ENCODE data around the gene EXOC6B.

The EXOC6B gene

GRCh38 chr2:72165792-72166191 is 660.0 kb downstream of the EXOC6B start:
- no peak for TF ChIP-seq ESRRG (CRISPR knock-in tag; IDR thresholded peaks at IDR 0.05)
- TF ChIP-seq TOX (CRISPR knock-in tag; IDR thresholded peaks at IDR 0.05; ENCODE audit: borderline replicate concordance), result no peak
- no peak for TF ChIP-seq CREB5 (CRISPR knock-in tag; IDR thresholded peaks at IDR 0.05; ENCODE audit: low read depth)
- no peak for TF ChIP-seq BACH2 (CRISPR knock-in tag; IDR thresholded peaks at IDR 0.05; ENCODE audit: borderline replicate concordance)
- TF ChIP-seq ZC3H10 (CRISPR knock-in tag; IDR thresholded peaks at IDR 0.05), result no peak
- no peak for TF ChIP-seq CSDC2 (CRISPR knock-in tag; IDR thresholded peaks at IDR 0.05)
- no peak for TF ChIP-seq OSR1 (CRISPR knock-in tag; IDR thresholded peaks at IDR 0.05)
- no peak for TF ChIP-seq ARNTL (CRISPR knock-in tag; IDR thresholded peaks at IDR 0.05; ENCODE audit: borderline replicate concordance, low read depth)
- TF ChIP-seq TCF4 (CRISPR knock-in tag; IDR thresholded peaks at IDR 0.05; ENCODE audit: borderline replicate concordance), result no peak
- no peak for ATAC-seq

- no peak for TF ChIP-seq ZNF70 (CRISPR knock-in tag; IDR thresholded peaks at IDR 0.05)
- TF ChIP-seq RARB (CRISPR knock-in tag; IDR thresholded peaks at IDR 0.05), result no peak
- ATAC-seq, result no peak
Observed at GRCh38 chr2:72162574-72162973, 663.3 kb downstream of the EXOC6B start.

- no peak for ATAC-seq
- TF ChIP-seq, protein P1, sequence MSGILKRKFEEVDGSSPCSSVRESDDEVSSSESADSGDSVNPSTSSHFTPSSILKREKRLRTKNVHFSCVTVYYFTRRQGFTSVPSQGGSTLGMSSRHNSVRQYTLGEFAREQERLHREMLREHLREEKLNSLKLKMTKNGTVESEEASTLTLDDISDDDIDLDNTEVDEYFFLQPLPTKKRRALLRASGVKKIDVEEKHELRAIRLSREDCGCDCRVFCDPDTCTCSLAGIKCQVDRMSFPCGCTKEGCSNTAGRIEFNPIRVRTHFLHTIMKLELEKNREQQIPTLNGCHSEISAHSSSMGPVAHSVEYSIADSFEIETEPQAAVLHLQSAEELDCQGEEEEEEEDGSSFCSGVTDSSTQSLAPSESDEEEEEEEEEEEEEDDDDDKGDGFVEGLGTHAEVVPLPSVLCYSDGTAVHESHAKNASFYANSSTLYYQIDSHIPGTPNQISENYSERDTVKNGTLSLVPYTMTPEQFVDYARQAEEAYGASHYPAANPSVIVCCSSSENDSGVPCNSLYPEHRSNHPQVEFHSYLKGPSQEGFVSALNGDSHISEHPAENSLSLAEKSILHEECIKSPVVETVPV (CRISPR knock-in tag; IDR thresholded peaks at IDR 0.05), result no peak
- no peak for TF ChIP-seq PPARA (CRISPR knock-in tag; IDR thresholded peaks at IDR 0.05; ENCODE audit: borderline replicate concordance)
Observed at GRCh38 chr2:72159211-72159993, 666.4 kb downstream of the EXOC6B start.

DNA sequence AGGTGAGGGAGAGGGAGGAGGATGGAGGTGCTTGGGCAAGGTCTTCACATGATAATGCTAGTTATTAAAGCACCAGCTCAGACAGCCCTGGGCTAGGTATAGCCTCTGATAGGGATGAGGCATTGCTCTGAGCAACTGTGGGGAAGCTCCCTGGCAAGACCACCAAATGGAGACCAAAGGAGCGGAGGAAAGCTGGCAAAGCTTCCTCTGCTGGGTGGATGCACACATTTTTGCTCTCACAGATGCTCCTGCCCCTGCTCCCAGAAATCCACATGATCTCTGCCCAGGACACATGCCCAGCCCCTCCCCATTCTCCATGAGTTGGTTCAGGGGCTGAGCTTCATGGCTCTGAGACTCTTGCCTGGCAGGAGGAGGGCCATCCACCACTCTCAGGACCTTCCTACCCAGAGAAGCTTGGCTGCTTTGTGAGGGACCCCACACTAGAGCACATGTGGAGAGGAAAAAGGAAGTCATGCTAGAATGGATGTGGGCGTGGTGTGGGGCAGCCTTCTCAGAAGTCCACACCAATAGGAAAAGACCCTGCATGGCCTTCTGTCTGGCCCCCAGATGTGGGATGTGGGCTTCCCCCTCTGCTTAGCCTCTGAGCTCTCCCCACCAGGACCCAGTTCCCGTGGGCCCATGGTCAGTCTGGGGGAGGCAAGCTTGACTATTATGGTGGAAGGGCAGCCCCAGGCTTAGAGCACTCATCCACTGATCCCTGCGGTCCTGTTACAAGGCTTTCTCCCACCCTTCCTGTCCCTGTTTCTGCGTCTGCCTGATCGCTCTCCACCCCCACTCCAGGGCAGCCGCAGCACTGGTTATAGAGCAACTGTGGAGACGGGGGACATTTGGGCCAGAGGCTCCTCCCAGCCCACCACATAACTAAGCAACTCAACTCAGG is 667.7 kb downstream of the EXOC6B start:
- ATAC-seq, result no peak
- TF ChIP-seq CREB5 (CRISPR knock-in tag; IDR thresholded peaks at IDR 0.05; ENCODE audit: low read depth) (no peak), ZFP3 (CRISPR knock-in tag; IDR thresholded peaks at IDR 0.05) (no peak), BACH2 (CRISPR knock-in tag; IDR thresholded peaks at IDR 0.05; ENCODE audit: borderline replicate concordance) (no peak), PPARA (CRISPR knock-in tag; IDR thresholded peaks at IDR 0.05; ENCODE audit: borderline replicate concordance) (no peak), ZNF565 (CRISPR knock-in tag; conservative IDR thresholded peaks at IDR 0.05; ENCODE audit: low read depth) (no peak), CSDC2 (CRISPR knock-in tag; IDR thresholded peaks at IDR 0.05) (no peak), SNAI2 (CRISPR knock-in tag; IDR thresholded peaks at IDR 0.05) (no peak), GLIS3 (CRISPR knock-in tag; IDR thresholded peaks at IDR 0.05) (no peak), TCF4 (CRISPR knock-in tag; IDR thresholded peaks at IDR 0.05; ENCODE audit: borderline replicate concordance) (no peak), ISL1 (CRISPR knock-in tag; IDR thresholded peaks at IDR 0.05) (no peak), PATZ1 (CRISPR knock-in tag; IDR thresholded peaks at IDR 0.05; ENCODE audit: borderline replicate concordance) (no peak), ESRRG (CRISPR knock-in tag; IDR thresholded peaks at IDR 0.05) (no peak), ZNF70 (CRISPR knock-in tag; IDR thresholded peaks at IDR 0.05) (no peak), OSR1 (CRISPR knock-in tag; IDR thresholded peaks at IDR 0.05) (no peak)
- TF ChIP-seq, protein P2, sequence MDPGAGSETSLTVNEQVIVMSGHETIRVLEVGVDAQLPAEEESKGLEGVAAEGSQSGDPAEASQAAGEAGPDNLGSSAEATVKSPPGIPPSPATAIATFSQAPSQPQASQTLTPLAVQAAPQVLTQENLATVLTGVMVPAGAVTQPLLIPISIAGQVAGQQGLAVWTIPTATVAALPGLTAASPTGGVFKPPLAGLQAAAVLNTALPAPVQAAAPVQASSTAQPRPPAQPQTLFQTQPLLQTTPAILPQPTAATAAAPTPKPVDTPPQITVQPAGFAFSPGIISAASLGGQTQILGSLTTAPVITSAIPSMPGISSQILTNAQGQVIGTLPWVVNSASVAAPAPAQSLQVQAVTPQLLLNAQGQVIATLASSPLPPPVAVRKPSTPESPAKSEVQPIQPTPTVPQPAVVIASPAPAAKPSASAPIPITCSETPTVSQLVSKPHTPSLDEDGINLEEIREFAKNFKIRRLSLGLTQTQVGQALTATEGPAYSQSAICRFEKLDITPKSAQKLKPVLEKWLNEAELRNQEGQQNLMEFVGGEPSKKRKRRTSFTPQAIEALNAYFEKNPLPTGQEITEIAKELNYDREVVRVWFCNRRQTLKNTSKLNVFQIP (CRISPR knock-in tag; IDR thresholded peaks at IDR 0.05; ENCODE audit: borderline replicate concordance, low read depth), result no peak
- TF ChIP-seq, protein P1 (CRISPR knock-in tag; IDR thresholded peaks at IDR 0.05), result no peak
- TF ChIP-seq, protein P3, sequence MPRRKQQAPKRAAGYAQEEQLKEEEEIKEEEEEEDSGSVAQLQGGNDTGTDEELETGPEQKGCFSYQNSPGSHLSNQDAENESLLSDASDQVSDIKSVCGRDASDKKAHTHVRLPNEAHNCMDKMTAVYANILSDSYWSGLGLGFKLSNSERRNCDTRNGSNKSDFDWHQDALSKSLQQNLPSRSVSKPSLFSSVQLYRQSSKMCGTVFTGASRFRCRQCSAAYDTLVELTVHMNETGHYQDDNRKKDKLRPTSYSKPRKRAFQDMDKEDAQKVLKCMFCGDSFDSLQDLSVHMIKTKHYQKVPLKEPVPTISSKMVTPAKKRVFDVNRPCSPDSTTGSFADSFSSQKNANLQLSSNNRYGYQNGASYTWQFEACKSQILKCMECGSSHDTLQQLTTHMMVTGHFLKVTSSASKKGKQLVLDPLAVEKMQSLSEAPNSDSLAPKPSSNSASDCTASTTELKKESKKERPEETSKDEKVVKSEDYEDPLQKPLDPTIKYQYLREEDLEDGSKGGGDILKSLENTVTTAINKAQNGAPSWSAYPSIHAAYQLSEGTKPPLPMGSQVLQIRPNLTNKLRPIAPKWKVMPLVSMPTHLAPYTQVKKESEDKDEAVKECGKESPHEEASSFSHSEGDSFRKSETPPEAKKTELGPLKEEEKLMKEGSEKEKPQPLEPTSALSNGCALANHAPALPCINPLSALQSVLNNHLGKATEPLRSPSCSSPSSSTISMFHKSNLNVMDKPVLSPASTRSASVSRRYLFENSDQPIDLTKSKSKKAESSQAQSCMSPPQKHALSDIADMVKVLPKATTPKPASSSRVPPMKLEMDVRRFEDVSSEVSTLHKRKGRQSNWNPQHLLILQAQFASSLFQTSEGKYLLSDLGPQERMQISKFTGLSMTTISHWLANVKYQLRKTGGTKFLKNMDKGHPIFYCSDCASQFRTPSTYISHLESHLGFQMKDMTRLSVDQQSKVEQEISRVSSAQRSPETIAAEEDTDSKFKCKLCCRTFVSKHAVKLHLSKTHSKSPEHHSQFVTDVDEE (CRISPR knock-in tag; IDR thresholded peaks at IDR 0.05), result no peak

Measured in SK-N-SH treated with all-trans-retinoic acid at 6 μM for 48 hours (cell line).